Prostate gland (tissue), 2 donors: ENCODE results near the gene KLHDC4. TPM values are rescaled to one million over a fixed set of nuclear protein-coding genes. Genes with fewer than 3 reads are reported as not detected.
"Not testable (repeated sequence)": the region's sequence is repeated elsewhere in the genome, so short reads cannot be mapped to it uniquely, and the experiment has no call there.

Experiments used
- DNase-seq: peaks from one replicate; pipeline ENCODE4 v3.0.0-alpha.2; 2019; ENCODE audit warnings: low spot score
- H3K27ac ChIP-seq, 2 donors: fragments of 200-600 bp; sonication (generic); 2 replicates each; pipeline ENCODE4 v1.5.1; 2017 to 2019
- H3K27me3 ChIP-seq: fragments of 200-600 bp; sonication (generic); replicated peaks from 2 replicates; pipeline ENCODE4 v1.5.1; 2019; ENCODE audit not compliant: insufficient read depth
- H3K36me3 ChIP-seq, 2 donors: fragments of 200-600 bp; sonication (generic); 1 replicate in 1 of 2; 2 replicates in 1 of 2; pipeline versions ENCODE4 v1.5.1 to v1.8.1; 2017 to 2019
- H3K4me1 ChIP-seq: fragments of 200-600 bp; sonication (generic); replicated peaks from 2 replicates; pipeline ENCODE4 v1.5.1; 2019
- H3K4me3 ChIP-seq, 2 donors: fragments of 200-600 bp; sonication (generic); 2 replicates each; pipeline ENCODE4 v1.5.1; 2017 to 2019
- H3K9me3 ChIP-seq: fragments of 200-600 bp; sonication (generic); 2 replicates; pipeline ENCODE4 v1.5.1; 2017
- CTCF ChIP-seq, 4 experiments: fragments of 200-600 bp in 2 of 4; fragments of 450-650 bp in 2 of 4; sonication (generic) in 2 of 4; IDR thresholded peaks; 1 replicate in 3 of 4; 2 replicates in 1 of 4; pipeline ENCODE4 v1.5.1; 2016 to 2019; ENCODE audit warnings: antibody characterized with exemption in 4 of 4, mild to moderate bottlenecking in 2 of 4, moderate library complexity in 2 of 4
- POLR2A ChIP-seq: fragments of 450-650 bp; IDR thresholded peaks from one replicate; pipeline ENCODE4 v1.6.1; 2016; ENCODE audit warnings: antibody characterized with exemption, mild to moderate bottlenecking
- POLR2AphosphoS5 ChIP-seq: sonication (generic); formaldehyde crosslinking; IDR thresholded peaks from one replicate; pipeline ENCODE4 v1.6.1; 2017; ENCODE audit warnings: antibody characterized with exemption
- WGBS: methylation state at CpG from one replicate; pipeline ENCODE4 v1.1.5; 2018; 5-methylcytosine and 5-hydroxymethylcytosine counted together
- intact Hi-C: fragments of 100-400 bp; cut with DNase I; formaldehyde crosslinking; loops from one replicate; pipeline ENCODE4 v1.14.2; 2022
- total RNA-seq, 2 donors: library from RNA; depleted of rRNA; stranded (reverse); fragments of >200 nt; gene quantifications; one replicate each; pipeline ENCODE4 v1.1.0, GENCODE V29; 2016

Gene KLHDC4
- total RNA-seq, 2 donors from 2014 or later: 28.2 to 56.4 TPM

GRCh38 chr16:87784812-87785211 is 19.0 kb upstream of the KLHDC4 start:
- no peaks in the 10 kb centered on the region for H3K4me1 ChIP-seq
- no peak overlapping the region for H3K27ac ChIP-seq
- no peaks in the 10 kb centered on the region for H3K36me3 ChIP-seq
- H3K9me3 ChIP-seq: no peaks in the 10 kb centered on the region
- no peaks in the 10 kb centered on the region for H3K27me3 ChIP-seq
- WGBS: 66% methylated on average over 10 of the region's 10 CpGs
- DNase-seq: no peak
- TF ChIP-seq POLR2A (no peak), CTCF (IDR thresholded peaks at IDR 0.05) (no peak), POLR2AphosphoS5 (no peak)
- no peak overlapping the region for H3K4me3 ChIP-seq
- intact Hi-C loops: no loop called here

- TF ChIP-seq CTCF (IDR thresholded peaks at IDR 0.05) (no peak), POLR2AphosphoS5 (no peak)
- Histone ChIP-seq H3K4me1 (no peaks in the 10 kb centered on the region), H3K9me3 (no peaks in the 10 kb centered on the region), H3K4me3 (no peak overlapping the region), H3K27me3 (no peaks in the 10 kb centered on the region), H3K36me3 (no peaks in the 10 kb centered on the region), H3K27ac (no peak overlapping the region)
- intact Hi-C loops: no loop called here
- WGBS: 81% methylated on average over 4 of the region's 4 CpGs
- DNase-seq: no peak
Measured at GRCh38 chr16:87782033-87782432, 16.2 kb upstream of the KLHDC4 start.

DNA sequence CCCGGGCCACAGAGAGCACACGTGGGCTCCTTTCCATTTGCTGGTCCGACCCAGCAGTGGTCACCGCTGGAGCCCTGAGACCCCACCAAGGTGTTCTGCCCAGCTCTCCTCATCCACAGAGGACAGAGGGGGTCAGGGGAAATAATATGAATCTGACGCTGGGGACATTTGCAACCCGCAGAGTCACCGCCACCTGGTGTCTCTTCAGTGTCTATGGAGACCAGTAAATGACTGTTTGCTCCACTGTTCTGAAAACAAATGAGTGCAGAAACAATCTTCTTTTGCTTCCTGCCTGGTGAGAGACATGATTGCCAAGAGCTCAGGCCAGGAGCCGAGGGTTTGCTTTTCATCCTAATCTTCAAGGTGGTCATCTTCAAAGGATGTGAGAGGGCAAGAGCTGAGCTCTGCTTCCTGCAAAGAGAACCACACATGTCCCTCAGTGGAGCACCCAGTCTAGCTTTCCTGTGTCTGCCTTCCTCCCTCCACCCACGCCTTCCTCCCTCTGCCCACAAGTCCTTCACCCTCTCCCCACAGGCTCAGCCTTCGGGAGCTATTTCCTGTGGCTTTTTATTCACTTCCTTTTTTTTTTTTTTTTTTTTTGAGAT is 14.7 kb upstream of the KLHDC4 start:
- no peak for TF ChIP-seq POLR2AphosphoS5
- no peak for TF ChIP-seq CTCF (IDR thresholded peaks at IDR 0.05)
- no peak for TF ChIP-seq POLR2A
- no peaks in the 10 kb centered on the region for H3K9me3 ChIP-seq
- no peak overlapping the region for H3K4me3 ChIP-seq
- H3K36me3 ChIP-seq: no peaks in the 10 kb centered on the region
- no peak overlapping the region for H3K27ac ChIP-seq
- no peaks in the 10 kb centered on the region for H3K4me1 ChIP-seq
- intact Hi-C loops: loop anchor here (1.0 kb wide), 1 partner anchor 91 kb away; no protein-coding TSS in a partner anchor
- no peak for DNase-seq
- no peaks in the 10 kb centered on the region for H3K27me3 ChIP-seq
- 82% methylated on average over 10 of the region's 10 CpGs for WGBS

GRCh38 chr16:87778830-87779579 is 13.2 kb upstream of the KLHDC4 start:
- Histone ChIP-seq H3K4me1 (no peaks in the 10 kb centered on the region), H3K27me3 (no peaks in the 10 kb centered on the region), H3K4me3 (no peak overlapping the region), H3K9me3 (no peaks in the 10 kb centered on the region), H3K27ac (no peak overlapping the region), H3K36me3 (no peaks in the 10 kb centered on the region)
- DNase-seq: peak; percentile 68
- no peak for TF ChIP-seq POLR2A
- peak; percentile 88 to 98 (median 94) for TF ChIP-seq CTCF (IDR thresholded peaks at IDR 0.05)
- TF ChIP-seq POLR2AphosphoS5: peak; percentile 70
- WGBS: 42% methylated on average over 31 of the region's 41 CpGs
- intact Hi-C loops: no loop called here

GRCh38 chr16:87778476-87778829 is 12.7 kb upstream of the KLHDC4 start:
- Histone ChIP-seq H3K27ac (no peak overlapping the region), H3K9me3 (no peaks in the 10 kb centered on the region), H3K4me3 (no peak overlapping the region), H3K4me1 (no peaks in the 10 kb centered on the region), H3K36me3 (no peaks in the 10 kb centered on the region), H3K27me3 (no peaks in the 10 kb centered on the region)
- TF ChIP-seq POLR2A: no peak
- intact Hi-C loops: no loop called here
- no peak for DNase-seq
- WGBS: 93% methylated on average over 13 of the region's 13 CpGs

DNA sequence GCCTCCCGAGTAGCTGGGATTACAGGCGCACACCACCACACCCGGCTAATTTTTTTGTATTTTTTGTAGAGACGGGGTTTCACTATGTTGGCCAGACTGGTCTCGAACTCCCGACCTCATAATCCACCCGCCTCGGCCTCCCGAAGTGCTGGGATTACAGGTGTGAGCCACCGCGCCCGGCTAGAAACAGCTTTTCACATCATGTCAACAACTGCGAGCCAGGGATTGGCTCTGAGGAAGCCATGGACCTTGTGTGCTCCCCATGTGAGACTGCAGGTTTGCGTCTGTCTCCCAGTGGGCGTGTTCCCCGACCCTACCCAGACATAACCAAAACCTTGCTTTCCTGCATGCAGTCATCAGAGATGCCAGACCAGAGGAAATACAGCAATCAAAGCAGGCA is 8.1 kb upstream of the KLHDC4 start:
- intact Hi-C loops, H3K4me3 ChIP-seq: not testable (repeated sequence)
- WGBS: 90% methylated on average over 16 of the region's 16 CpGs

GRCh38 chr16:87767456-87767855 is 1.7 kb upstream of the KLHDC4 start:
- not testable (repeated sequence) for H3K27ac ChIP-seq, H3K9me3 ChIP-seq, H3K36me3 ChIP-seq, H3K4me1 ChIP-seq, DNase-seq, H3K27me3 ChIP-seq, H3K4me3 ChIP-seq
- WGBS: 88% methylated on average over 4 of the region's 4 CpGs
- intact Hi-C loops: loop anchor here (5.0 kb wide), 1 partner anchor 180 kb away; no protein-coding TSS in a partner anchor

More for the DNA sequence above, 8.1 kb upstream of the KLHDC4 start:
- DNase-seq, H3K27me3 ChIP-seq, H3K9me3 ChIP-seq, H3K4me1 ChIP-seq, H3K36me3 ChIP-seq, H3K27ac ChIP-seq: not testable (repeated sequence)
